MM.1S (cell line): ENCODE measurements around the gene TNPO2.

Experiments used
- DNase-seq: peaks from one replicate; pipeline ENCODE4 v3.0.0-alpha.2; 2015
- H2AFZ ChIP-seq: fragments of 300-600 bp; sonication (generic); 2 replicates; pipeline ENCODE4 v1.6.0; 2016; ENCODE audit warnings: antibody characterized with exemption, low read length
- H3F3A ChIP-seq: fragments of 300-600 bp; sonication (generic); 2 replicates; pipeline ENCODE4 v1.6.1; 2016; ENCODE audit warnings: mild to moderate bottlenecking, antibody characterized with exemption, low read length, moderate library complexity, mixed read lengths; ENCODE audit not compliant: insufficient read depth
- H3K27ac ChIP-seq: fragments of 300-600 bp; sonication (generic); 2 replicates; pipeline ENCODE4 v1.5.1; 2016; ENCODE audit warnings: mild to moderate bottlenecking, low read length
- H3K27me3 ChIP-seq: fragments of 300-600 bp; sonication (generic); replicated peaks from 2 replicates; pipeline ENCODE4 v1.6.0; 2016; ENCODE audit warnings: low read length; ENCODE audit not compliant: insufficient read depth
- H3K36me3 ChIP-seq: fragments of 300-600 bp; sonication (generic); replicated peaks from 2 replicates; pipeline ENCODE4 v1.6.1; 2016; ENCODE audit warnings: mild to moderate bottlenecking, low read length, mixed read lengths; ENCODE audit not compliant: insufficient read depth
- H3K4me1 ChIP-seq: fragments of 300-600 bp; sonication (generic); 2 replicates; pipeline ENCODE4 v1.6.1; 2016; ENCODE audit warnings: low read length, mixed read lengths
- H3K4me2 ChIP-seq: fragments of 300-600 bp; sonication (generic); 2 replicates; pipeline ENCODE4 v1.6.0; 2016; ENCODE audit warnings: low read depth, low read length
- H3K4me3 ChIP-seq: fragments of 300-600 bp; sonication (generic); 2 replicates; pipeline ENCODE4 v1.5.1; 2016; ENCODE audit warnings: low read length, mixed read lengths
- H3K79me2 ChIP-seq: fragments of 300-600 bp; sonication (generic); 2 replicates; pipeline ENCODE4 v1.6.1; 2016; ENCODE audit warnings: mixed run types, low read length, mixed read lengths
- H3K9ac ChIP-seq: fragments of 300-600 bp; sonication (generic); 2 replicates; pipeline ENCODE4 v1.6.1; 2016; ENCODE audit warnings: low read length, mixed read lengths
- H3K9me2 ChIP-seq: fragments of 300-600 bp; sonication (generic); replicated peaks from 2 replicates; pipeline ENCODE4 v1.6.1; 2016; ENCODE audit warnings: mild to moderate bottlenecking, low read length, mixed read lengths; ENCODE audit not compliant: insufficient read depth
- H3K9me3 ChIP-seq: fragments of 300-600 bp; sonication (generic); replicated peaks from 2 replicates; pipeline ENCODE4 v1.6.1; 2016; ENCODE audit warnings: mild to moderate bottlenecking, low read length, mixed read lengths; ENCODE audit not compliant: insufficient read depth
- H4K20me1 ChIP-seq: fragments of 300-600 bp; sonication (generic); 2 replicates; pipeline ENCODE4 v1.6.1; 2016; ENCODE audit warnings: mild to moderate bottlenecking, low read length, moderate library complexity, mixed read lengths; ENCODE audit not compliant: insufficient read depth
- EZH2 ChIP-seq: fragments of 300-600 bp; sonication (generic); optimal IDR thresholded peaks from 2 replicates; pipeline ENCODE3; 2017; ENCODE audit warnings: low read depth, mild to moderate bottlenecking, antibody characterized with exemption, low read length, mixed read lengths
- EZH2phosphoT487 ChIP-seq: fragments of 300-600 bp; sonication (generic); IDR thresholded peaks from 2 replicates; pipeline ENCODE4 v1.6.1; 2018; ENCODE audit warnings: antibody characterized with exemption, low read length
- TF ChIP-seq, protein P1 (sequence below): fragments of 300-600 bp; sonication (generic); IDR thresholded peaks from 2 replicates; pipeline ENCODE4 v1.5.1; 2016; ENCODE audit warnings: antibody characterized with exemption, low read length, mixed read lengths

TNPO2 gene

DNA sequence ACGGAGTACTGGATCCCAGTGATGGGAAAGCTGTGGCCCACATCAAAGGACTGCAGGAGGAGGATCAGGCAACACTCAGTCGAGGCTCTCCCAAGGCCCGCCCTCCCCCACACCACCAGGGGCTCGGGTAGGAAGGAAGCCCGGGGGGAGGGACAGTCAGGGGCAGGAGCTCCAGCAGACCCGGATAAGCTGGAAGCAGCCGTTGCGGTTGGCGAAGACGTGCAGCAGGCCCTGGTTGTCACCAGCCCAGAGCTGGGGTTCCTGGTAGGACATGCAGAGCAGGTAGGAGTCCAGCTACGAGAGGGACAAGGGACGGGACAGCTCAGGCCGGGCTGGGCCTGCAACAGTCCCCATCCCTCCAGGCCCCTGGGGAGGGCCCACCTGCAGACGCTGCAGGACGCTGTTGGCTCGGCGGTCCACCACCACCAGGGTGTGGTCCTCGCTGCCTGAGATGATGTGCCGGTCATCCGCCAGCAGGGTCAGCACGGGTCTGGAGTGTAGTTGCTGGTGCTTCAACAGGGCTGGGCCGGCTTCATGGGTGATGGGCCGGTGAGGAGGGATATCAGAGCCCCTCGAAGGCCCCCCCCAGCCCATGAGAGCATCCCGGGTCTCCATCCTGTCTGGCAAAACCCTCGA, 34.0 kb downstream of the TNPO2 start:
- Histone ChIP-seq H3K36me3 (no peaks in the 10 kb centered on the region), H3K4me2 (no peak overlapping the region), H3K9me2 (no peaks in the 10 kb centered on the region), H3K79me2 (no peaks in the 10 kb centered on the region), H3K4me1 (no peaks in the 10 kb centered on the region), H3K9ac (no peak overlapping the region), H3F3A (no peaks in the 10 kb centered on the region), H3K27ac (no peak overlapping the region), H3K27me3 (no peaks in the 10 kb centered on the region), H4K20me1 (no peaks in the 10 kb centered on the region), H3K4me3 (no peak overlapping the region), H2AFZ (no peak overlapping the region), H3K9me3 (no peaks in the 10 kb centered on the region)
- TF ChIP-seq EZH2phosphoT487 (no peak), EZH2 (no peak)
- TF ChIP-seq, protein P1, sequence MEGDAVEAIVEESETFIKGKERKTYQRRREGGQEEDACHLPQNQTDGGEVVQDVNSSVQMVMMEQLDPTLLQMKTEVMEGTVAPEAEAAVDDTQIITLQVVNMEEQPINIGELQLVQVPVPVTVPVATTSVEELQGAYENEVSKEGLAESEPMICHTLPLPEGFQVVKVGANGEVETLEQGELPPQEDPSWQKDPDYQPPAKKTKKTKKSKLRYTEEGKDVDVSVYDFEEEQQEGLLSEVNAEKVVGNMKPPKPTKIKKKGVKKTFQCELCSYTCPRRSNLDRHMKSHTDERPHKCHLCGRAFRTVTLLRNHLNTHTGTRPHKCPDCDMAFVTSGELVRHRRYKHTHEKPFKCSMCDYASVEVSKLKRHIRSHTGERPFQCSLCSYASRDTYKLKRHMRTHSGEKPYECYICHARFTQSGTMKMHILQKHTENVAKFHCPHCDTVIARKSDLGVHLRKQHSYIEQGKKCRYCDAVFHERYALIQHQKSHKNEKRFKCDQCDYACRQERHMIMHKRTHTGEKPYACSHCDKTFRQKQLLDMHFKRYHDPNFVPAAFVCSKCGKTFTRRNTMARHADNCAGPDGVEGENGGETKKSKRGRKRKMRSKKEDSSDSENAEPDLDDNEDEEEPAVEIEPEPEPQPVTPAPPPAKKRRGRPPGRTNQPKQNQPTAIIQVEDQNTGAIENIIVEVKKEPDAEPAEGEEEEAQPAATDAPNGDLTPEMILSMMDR, result no peak
- DNase-seq, result no peak

- Histone ChIP-seq H3K27me3 (no peaks in the 10 kb centered on the region), H3K79me2 (no peaks in the 10 kb centered on the region), H3K36me3 (no peaks in the 10 kb centered on the region), H3K4me1 (no peaks in the 10 kb centered on the region), H3K9ac (no peak overlapping the region), H3K4me2 (no peak overlapping the region), H3K9me2 (no peaks in the 10 kb centered on the region), H3K27ac (no peak overlapping the region), H2AFZ (no peak overlapping the region), H3K4me3 (no peak overlapping the region), H3F3A (no peaks in the 10 kb centered on the region), H4K20me1 (no peaks in the 10 kb centered on the region), H3K9me3 (no peaks in the 10 kb centered on the region)
- no peak for TF ChIP-seq EZH2
- TF ChIP-seq, protein P1, result no peak
- no peak for TF ChIP-seq EZH2phosphoT487
- DNase-seq, result no peak
Observed at GRCh38 chr19:12689012-12689411, 34.7 kb downstream of the TNPO2 start.

DNA sequence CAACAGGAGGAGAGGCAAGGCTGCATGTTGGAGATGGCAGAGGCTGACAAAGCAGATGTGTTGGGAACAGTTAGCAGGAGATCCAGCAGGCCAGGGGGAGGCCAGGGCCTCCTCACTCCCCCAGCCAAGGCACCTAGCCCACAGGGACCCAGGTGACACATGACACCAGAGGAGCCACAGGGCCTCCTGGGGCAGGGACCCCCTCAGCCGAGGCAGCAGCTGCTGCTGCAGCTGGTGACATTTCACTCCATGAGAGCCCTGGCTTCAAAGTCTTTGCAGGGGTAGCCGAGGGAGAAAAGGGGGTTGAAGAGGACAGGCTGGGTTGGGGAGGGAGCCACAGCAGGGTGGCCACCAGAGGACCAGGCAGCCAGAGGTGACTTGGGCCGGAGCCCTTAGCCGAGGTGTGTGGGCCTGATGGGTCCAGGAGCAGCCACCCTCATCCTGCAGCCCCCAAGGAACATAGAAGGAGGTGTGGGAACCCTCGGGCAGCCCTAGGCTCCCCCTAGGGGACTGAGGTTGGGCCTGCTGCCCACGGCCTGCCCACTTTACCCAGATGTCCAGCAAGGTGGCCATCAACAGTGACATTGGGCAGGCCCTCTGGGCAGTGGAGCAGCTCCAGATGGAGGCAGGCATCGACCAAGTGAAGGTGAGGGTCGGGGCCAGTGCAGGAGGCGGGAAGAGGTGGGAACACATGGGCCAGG, 36.1 kb downstream of the TNPO2 start, which contains the start of gene GNG14:
Gene GNG14 (plus strand): TSS at position 503 of the 701 bp plus-strand sequence. CDS start 51 bp downstream, at position 554.
- Histone ChIP-seq H3K27me3 (no peaks in the 10 kb centered on the region), H3K9me2 (no peaks in the 10 kb centered on the region), H3F3A (no peaks in the 10 kb centered on the region), H3K4me1 (no peaks in the 10 kb centered on the region), H3K27ac (no peak within 1 kb of the TSS), H3K9ac (no peak within 1 kb of the TSS), H3K9me3 (no peaks in the 10 kb centered on the region), H3K4me2 (no peak within 1 kb of the TSS), H3K79me2 (no peaks in the 10 kb centered on the region), H4K20me1 (no peaks in the 10 kb centered on the region), H2AFZ (no peak within 1 kb of the TSS), H3K4me3 (no peak within 1 kb of the TSS), H3K36me3 (no peaks in the 10 kb centered on the region)
- TF ChIP-seq EZH2, result no peak
- TF ChIP-seq, protein P1, result no peak
- no peak for TF ChIP-seq EZH2phosphoT487
- DNase-seq, result no peak
